GM19372 (cell line): ENCODE measurements around the gene SPIN2A.
"Not testable (repeated sequence)": the region's sequence is repeated elsewhere in the genome, so short reads cannot be mapped to it uniquely, and the experiment has no call there.

Source experiments
- ATAC-seq: cut with Tn5 transposase; IDR thresholded peaks from one replicate; pipeline ENCODE4 v1.9.1; 2021; ENCODE audit warnings: mild to moderate bottlenecking, low read depth, moderate library complexity; ENCODE audit not compliant: unreplicated experiment

Gene SPIN2A

DNA sequence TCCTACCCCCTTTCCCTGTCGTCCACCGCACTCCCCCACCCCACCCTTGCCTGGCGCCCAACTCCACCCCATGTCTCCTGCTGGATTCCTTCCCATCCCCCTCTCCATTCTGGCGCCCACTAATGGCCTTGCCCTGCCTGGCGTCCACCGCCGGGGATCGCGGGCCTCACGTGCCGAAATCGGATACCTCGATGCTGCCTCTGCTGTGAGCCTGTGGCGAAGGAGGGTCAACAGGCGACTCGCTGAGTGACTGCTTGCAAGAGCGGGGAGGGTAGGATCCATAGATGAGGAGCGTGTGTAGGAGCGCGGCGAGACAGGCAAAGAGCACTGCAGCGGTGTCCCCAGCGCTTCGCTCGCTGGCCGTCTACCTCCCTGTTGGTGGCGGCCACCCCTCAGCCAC, at the start of gene SPIN2A:
Gene SPIN2A (minus strand): TSS at position 325 of the 400 bp plus-strand sequence. CDS start 800 bp downstream, outside the sequence.
- ATAC-seq, result not testable (repeated sequence)

DNA sequence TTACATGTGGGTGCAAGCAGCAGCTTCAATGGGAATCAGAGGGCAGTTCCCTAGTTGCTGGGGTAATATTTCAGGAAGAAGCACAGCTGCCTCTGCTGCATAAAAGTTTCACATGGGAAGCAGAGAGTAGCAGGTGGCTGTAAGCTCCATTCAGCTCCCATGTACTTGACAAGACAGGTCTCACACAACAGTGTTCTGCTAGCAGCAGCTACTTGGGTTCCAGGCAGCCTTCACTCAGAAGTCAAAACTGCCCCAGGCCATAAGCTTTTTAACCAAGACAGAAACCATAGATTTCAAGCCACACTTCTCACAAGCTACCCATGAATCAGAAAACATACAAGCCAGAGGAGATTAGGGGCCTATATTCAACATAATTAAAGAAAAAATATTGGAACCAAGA, 41.4 kb upstream of the SPIN2A start:
- no peak for ATAC-seq

DNA sequence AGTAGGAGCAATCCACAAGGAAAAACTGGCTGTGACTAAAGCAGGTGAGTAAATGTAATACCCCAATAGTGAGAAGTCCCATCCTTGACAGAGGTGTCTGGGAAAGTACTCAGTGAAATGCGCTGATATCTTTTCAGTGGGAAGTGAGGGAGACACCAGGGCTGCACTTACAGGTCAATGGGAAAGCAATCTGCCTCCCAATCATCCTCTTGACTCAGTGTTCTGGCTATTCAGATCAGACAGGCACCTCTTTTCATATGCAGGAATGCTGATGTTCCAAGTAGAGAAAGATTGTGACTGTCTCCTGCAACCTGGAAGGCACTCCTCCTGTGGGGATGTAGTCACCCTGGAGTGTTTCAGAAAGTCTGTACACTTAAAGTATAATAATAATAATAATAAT, 39.9 kb upstream of the SPIN2A start:
- ATAC-seq, result no peak

DNA sequence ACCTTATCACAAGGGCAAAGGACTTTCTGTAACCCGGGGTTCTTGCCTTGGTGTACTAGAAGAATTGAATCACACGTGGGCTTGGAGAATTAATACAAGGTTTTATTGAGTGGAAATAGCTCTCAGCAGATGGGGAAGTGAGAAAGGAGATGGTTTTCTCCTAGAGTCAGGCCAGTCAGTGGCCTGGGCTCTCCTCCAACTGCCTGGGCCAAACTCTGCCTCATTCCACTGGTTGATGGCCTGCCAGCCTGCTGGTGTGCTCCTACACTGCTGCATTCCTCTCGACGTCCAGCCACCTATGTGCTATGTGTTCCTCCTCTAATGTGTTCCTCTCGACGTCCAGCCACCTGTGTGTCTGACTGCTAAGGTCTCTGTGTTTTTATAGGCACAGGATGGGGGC, 35.3 kb upstream of the SPIN2A start:
- ATAC-seq, result no peak

DNA sequence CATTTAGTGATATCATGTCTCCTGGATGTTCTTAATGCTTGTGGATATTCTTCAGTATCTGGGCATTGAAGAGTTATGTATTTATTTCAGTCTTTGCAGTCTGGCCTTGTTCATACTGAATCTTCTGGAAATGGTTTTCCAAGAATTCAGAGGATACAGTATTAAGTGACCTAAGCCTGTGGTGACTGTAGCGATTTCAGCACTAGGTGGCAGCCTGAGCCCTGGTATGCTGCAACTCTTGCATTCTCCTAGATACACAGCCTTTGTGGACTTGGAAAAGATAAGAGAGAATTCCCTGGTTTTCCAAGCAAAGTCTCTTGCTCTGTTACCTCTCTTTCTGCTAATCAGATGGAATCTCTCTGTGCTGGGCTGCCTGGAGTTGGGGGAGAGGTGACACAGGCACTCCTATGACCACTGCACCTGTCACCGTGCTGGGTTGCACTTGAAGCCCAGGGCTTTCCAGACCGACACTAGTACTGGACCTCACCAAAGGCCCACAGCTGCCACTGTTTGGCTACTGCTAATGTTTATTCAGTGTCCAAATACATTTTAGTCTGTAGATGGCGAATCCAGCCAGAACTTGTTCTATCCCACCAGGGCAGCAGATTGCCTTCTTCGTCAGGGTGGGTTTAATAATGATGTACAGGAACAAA, 19.3 kb upstream of the SPIN2A start:
- ATAC-seq, result no peak

DNA sequence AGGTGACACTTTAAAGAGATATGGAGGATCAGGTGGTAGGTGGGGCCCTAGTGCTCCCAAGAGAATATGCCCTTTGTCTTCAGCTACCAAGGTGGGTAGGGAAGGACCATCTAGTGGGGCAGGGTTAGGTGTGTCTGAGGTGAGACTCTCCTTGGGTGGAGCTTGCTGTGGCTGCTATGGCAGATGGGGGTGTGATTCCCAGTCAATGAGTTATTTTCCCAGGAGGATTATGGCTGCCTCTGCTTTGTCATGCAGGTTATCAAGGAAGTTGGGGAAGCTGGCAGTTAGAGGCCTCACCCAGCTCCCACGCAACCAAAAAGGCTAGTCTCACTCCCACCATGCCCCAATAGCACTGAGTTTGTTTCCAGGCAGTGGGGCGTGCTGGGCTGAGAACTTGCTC, 18.0 kb upstream of the SPIN2A start:
- ATAC-seq, result no peak

DNA sequence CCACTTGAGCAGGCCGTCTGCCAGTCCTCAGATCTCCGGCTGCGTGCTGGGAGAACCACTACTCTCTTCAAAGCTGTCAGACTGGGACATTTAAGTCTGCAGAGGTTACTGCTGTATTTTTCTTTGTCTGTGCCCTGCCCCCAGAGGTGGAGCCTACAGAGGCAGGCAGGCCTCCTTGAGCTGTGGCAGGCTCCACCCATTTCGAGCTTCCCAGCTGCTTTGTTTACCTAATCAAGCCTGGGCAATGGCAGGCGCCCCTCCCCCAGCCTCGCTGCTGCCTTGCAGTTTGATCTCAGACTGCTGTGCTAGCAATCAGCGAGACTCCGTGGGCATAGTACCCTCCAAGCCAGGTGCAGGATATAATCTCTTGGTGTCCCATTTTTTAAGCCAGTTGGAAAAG, 15.0 kb upstream of the SPIN2A start:
- not testable (repeated sequence) for ATAC-seq

DNA sequence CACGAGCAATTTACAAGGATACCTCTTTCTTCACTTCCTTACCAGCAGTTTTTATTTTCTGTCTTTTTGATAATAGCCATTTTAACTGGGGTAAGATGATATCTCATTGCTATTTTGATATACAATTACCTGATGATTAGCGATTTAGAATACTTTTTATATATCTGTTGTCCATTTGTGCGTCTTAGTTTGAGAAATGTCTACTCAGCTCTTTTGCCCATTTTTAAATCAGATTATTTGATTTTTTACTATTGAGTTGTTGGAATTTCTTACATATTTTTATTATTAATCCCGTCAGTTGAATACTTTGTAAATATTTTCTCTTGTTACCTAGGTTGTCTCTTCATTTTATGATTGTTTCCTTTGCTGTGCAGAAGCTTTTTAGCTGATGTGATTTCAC, 1.5 kb upstream of the SPIN2A start:
- no peak for ATAC-seq

DNA sequence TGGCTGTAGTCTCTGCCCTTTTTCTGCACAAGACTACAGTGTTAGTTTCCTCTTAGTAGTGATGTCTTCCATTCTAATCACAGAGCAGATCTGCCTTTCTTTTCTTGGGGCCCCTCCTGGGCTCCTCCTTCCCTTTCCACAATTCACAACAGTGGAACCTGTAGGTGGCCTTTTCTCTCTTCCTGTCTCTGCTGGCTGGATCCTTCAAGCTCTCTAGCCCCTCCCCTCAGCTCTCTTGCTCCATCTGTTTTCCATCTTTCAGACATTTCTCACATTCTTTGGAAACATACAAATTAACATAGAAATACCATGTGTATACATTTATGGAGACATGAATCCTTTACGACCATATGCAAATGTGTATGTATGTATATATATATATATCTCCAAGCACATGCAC, 304 bp upstream of the SPIN2A start:
- no peak for ATAC-seq

DNA sequence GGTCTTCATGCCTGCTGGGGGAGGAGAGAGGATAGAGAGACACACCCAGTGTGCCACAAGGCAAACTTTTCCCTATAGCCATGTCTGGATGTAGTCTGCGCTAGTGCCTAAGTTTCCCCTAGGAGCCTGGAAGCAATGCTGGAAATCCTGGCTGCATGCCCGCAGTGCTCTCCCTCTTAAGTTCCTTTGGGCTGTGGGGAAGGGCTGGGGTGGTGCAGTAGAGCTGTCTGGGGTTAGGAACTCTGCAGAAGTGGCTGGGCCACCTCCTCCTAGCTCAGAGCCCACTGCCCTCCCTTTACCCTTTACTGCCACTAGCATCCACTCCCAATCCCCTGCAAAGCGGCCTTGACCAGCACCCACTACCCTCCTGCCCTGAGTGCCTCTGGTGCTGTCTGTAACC, 608 bp downstream of the SPIN2A start:
- not testable (repeated sequence) for ATAC-seq

DNA sequence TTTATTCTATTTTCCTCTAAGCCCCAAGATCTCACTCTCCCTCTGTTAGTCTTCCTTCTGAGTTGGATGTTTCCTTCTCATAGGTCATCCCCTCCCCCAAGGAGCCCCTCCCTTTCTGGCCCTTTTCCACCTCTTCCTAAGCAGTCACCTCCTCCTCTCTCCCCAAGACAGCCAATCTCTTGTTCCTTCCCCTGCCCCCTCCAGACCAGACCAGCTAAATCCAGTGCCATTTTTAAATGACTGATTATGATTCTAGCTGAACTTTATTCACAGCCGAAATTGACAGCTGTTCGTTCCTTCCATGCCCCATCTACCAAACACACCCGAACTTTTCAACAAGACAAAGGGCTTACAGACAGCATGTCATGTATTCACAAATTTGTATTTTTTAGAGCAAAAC, 1.9 kb downstream of the SPIN2A start:
- ATAC-seq, result no peak

DNA sequence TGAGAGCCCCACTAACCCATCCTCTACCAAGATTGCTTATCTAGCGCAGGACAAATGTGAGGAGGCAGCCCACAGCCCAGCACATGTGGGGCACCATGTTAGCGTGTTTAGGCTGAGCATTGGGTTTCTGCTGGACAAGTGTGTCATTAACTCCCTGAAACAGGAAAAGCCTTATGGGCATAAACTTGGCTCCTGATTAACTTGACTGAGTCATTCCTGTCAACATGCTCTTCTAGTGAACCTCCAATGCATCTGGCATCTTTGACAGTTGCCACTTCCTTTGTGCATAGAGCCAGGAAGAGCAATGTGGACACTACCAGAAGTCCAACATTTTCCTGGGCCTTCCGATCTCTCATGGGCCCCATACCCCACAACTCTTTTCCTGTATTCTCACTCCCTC, 2.5 kb downstream of the SPIN2A start:
- no peak for ATAC-seq

DNA sequence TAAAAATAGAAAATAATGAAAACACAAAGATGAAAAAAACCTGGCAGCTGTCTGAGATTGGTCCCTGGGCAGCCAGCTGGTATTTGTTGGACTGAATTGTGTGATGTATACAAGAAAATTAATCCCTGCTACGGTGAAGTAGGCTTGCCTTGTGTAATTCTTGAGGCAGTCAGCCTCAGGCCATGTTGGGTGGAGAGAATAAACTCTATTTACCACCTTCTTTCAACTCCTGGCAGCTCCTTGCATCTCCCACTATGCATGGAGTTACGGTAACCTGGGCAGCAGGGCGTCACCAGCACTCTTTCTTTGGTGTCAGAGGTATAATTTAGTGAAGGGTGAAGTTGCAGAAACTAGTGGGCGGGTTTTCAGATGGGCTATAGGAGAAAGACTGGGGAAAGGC, 3.5 kb downstream of the SPIN2A start:
- ATAC-seq, result no peak

DNA sequence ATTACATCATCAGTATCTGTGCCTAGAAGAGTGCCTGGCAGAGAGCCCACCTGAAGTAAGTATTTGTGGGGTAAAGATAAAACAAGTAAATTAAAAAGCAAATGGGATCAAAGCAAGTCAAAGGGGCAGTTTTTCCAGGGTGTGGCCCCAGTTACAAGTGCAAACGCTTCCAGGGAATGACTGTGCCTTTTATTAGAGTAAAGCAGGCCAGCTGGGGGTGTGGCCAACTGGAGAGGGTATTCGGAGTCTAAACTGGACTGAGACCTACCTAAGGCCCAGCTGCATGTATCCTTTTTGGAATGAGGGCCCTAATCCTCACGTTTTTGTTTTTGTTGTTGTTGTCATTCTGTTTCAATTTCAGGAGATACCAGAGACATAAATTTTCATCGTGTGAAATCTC, 3.9 kb downstream of the SPIN2A start:
- not testable (repeated sequence) for ATAC-seq

DNA sequence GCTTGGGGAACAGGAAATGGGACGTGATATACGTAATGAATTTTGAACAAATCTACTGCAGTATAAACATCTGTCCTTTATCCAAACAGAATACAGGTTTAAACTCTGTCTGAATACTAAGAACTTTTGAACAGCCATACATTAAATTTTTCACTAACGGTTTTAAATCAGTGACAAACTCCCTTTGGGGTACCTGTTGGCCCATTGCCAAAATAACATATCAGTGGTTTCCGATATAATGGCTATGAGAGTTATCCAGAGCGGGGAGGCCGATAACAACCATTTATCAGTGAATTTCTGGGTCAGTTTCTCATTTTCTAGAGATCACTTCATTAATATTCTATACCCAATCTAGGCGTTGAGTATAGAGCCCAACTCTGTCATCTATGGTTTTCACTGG, 5.2 kb downstream of the SPIN2A start:
- ATAC-seq, result no peak

DNA sequence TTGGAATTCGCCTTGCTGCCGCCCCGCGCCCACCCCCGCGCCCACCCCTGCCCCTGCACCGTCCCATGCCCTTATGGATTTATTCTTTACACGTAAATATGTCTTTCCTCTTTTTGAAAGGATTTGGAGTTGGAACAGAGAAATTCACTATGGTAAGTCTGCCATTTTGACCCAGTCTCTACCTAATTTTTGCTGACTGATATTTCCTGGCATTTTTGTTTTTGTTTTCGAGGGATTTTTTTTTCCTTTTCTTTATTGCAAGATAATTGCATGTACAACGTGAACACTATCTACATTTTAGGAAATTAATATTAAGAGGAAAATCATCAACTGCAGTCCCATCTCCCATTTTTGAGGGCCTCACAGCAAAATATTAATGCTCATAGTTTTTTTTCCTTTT, 15.4 kb downstream of the SPIN2A start:
- ATAC-seq, result no peak

DNA sequence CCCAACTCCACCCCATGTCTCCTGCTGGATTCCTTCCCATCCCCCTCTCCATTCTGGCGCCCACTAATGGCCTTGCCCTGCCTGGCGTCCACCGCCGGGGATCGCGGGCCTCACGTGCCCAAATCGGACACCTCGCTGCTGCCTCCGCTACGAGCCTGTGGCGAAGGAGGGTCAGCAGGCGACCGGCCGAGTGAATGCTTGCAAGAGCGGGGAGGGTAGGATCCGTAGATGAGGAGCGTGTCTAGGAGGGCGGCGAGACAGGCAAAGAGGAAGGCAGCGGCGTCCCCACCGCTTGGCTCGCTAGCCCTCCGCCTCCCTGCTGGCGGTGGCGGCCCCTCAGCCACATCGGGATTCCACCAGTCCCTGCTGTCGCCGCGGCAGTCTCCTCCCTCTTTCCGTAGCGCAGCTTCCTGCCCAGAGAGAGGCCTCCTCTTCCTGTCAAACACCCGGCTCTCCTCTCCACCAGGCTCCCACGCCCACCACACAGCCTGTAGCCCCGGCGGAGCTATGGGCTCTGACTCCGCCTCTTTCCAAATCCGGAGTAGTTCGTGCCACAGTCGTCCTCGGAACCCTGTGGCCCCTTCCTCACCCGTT, 15.9 kb downstream of the SPIN2A start, which contains the start of gene SPIN2B:
Gene SPIN2B (minus strand): TSS at position 387 of the 594 bp plus-strand sequence.
- peak; percentile 99 for ATAC-seq

DNA sequence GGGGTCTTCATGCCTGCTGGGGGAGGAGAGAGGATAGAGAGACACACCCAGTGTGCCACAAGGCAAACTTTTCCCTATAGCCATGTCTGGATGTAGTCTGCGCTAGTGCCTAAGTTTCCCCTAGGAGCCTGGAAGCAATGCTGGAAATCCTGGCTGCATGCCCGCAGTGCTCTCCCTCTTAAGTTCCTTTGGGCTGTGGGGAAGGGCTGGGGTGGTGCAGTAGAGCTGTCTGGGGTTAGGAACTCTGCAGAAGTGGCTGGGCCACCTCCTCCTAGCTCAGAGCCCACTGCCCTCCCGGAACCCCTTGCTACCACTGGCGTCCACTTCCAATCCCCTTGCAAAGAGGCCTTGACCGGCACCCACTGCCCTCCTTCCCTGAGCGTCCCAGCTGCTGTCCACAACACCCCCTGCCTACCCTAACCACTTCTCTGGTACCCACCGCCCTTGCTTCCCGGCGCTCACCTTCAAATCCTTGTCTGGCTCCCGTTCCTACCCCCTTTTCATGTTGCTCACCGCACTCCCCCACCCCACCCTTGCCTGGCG, 16.5 kb downstream of the SPIN2A start:
- not testable (repeated sequence) for ATAC-seq

DNA sequence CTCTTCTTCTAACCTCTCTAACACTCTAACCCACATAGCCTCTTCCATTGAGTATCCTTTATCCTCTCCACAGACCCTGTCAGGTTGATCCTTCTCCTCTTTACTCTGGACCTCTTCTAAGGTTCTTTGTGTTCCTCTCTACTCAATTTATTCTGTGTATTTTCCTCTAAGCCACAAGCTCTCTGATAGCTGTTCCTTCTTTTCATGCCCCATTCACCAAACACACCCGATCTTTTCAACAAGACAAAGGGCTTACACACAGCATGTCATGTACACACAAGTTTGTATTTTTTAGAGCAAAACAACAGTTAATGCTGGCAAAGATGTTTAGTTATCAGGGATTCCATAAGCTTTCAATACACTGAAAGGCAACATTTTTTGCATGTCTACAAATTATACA, 17.8 kb downstream of the SPIN2A start:
- no peak for ATAC-seq

DNA sequence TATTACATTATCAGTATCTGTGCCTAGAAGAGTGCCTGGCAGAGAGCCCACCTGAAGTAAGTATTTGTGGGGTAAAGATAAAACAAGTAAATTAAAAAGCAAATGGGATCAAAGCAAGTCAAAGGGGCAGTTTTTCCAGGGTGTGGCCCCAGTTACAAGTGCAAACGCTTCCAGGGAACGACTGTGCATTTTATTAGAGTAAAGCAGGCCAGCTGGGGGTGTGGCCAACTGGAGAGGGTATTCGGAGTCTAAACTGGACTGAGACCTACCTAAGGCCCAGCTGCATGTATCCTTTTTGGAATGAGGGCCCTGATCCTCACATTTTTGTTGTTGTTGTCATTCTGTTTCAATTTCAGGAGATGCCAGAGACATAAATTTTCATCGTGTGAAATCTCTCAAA, 19.6 kb downstream of the SPIN2A start:
- not testable (repeated sequence) for ATAC-seq

DNA sequence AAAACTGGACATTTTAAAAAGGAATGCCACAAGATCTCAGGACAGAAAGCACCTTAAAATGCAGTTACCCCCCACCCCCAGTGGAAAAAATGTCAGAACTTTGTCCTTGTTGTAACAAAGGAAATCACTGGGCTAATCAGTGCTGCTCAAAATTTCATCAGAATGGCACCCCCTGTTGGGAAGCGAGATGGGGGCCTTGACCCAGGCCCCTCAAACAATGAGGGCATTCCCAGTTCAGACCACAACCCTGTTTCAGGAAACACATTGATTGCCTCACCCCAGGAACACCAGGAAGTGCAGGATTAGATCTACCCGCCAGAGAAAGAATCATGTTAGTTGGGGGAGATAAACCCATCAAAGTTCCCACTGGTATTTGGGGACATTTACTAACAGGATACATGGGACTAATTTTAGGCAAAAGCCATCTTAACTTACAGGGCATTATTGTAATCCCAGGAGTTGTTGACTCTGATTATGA, 32.2 kb downstream of the SPIN2A start:
- no peak for ATAC-seq

DNA sequence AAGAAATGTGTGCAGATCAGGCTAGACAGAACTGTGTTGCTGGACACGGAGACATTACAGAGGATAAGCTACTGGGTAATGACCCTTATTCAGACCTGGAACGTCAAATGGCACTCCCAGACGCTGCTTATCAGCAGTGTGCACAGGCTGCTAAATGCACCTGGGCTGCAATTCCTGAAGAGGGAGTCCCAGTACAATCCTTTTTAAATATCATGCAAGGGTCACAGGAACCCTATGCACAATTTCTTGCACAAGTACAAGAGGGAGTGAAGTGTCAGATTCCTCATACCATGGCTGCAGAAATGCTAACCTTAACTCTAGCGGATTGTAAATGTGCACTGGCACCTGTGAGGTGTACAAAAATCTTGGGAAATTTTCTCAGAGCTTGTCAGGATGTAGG, 32.8 kb downstream of the SPIN2A start:
- no peak for ATAC-seq
